Ectodermal cell (in vitro differentiated cells): ENCODE results near the gene RAB31.

Experiments
- H3K27ac ChIP-seq: 2 replicates; pipeline ENCODE4 v1.7.0; 2013; ENCODE audit warnings: mild to moderate bottlenecking, low read depth, low read length; ENCODE audit not compliant: insufficient read depth, poor library complexity, severe bottlenecking
- H3K27me3 ChIP-seq: 2 replicates; pipeline ENCODE4 v1.7.0; 2013; ENCODE audit warnings: mild to moderate bottlenecking, low read length; ENCODE audit not compliant: insufficient read depth, control insufficient read depth, poor library complexity, severe bottlenecking
- H3K36me3 ChIP-seq: one replicate; pipeline ENCODE4 v1.7.0; 2013; ENCODE audit warnings: low read length; ENCODE audit not compliant: control insufficient read depth, insufficient read depth
- H3K4me1 ChIP-seq: one replicate; pipeline ENCODE4 v1.7.0; 2013; ENCODE audit warnings: low read length; ENCODE audit not compliant: control insufficient read depth, insufficient read depth
- H3K4me3 ChIP-seq: 2 replicates; pipeline ENCODE4 v1.7.0; 2013; ENCODE audit warnings: low read depth, low read length, control low read depth; ENCODE audit not compliant: insufficient read depth
- H3K9me3 ChIP-seq: 2 replicates; pipeline ENCODE4 v1.7.0; 2013; ENCODE audit warnings: mild to moderate bottlenecking, low read length, moderate library complexity; ENCODE audit not compliant: control insufficient read depth
- WGBS, 2 experiments: methylation state at CpG; one replicate each; pipeline ENCODE4 v1.1.7; 2013; ENCODE audit warnings: missing lambda C conversion rate in 2 of 2; 5-methylcytosine and 5-hydroxymethylcytosine counted together

RAB31 gene

DNA sequence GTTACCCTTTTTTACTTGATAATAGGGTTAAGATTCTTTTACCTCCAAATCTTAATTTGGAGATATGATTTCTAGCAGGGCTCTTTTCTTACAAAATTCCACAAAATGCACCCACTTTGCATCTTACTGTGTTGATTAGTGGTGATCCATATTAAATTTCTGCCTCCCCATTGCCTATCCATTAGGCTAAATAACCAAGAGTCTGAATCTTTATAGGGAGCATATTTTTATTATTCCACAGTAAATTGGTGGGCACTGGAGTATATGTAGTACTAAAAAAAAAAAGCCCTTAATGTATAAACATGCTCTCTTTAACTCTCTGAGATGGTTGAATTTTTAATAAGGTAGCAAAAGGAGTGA is 169.5 kb downstream of the RAB31 start:
- Histone ChIP-seq H3K27ac (no peak overlapping the region), H3K9me3 (no peaks in the 10 kb centered on the region), H3K27me3 (no peaks in the 10 kb centered on the region), H3K36me3 (no peaks in the 10 kb centered on the region), H3K4me3 (no peak overlapping the region), H3K4me1 (no peaks in the 10 kb centered on the region)

DNA sequence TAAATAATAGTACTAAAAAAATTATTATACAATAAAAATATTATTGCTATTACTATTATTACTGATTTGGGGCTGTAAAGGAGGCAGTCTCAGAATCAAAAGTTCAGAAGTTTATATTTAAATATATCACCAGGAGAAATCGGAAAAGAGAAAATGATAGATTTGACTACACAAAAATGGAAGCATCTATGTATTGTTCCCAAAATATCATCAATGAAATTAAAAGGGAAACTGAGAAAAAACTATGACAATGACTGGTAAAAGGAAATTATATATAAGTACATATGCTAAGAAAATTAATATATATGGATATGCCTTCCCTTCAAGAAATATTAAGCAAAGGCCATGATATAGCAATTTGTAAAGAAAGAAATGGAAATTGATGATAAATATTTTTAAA is 170.0 kb downstream of the RAB31 start:
- WGBS, 2 experiments: 83% methylated on average over 1 of the region's 1 CpG; no CpG with 5 or more reads in 1 of the 2 experiments
- Histone ChIP-seq H3K4me1 (no peaks in the 10 kb centered on the region), H3K9me3 (no peaks in the 10 kb centered on the region), H3K27ac (no peak overlapping the region), H3K27me3 (no peaks in the 10 kb centered on the region), H3K4me3 (no peak overlapping the region), H3K36me3 (no peaks in the 10 kb centered on the region)

DNA sequence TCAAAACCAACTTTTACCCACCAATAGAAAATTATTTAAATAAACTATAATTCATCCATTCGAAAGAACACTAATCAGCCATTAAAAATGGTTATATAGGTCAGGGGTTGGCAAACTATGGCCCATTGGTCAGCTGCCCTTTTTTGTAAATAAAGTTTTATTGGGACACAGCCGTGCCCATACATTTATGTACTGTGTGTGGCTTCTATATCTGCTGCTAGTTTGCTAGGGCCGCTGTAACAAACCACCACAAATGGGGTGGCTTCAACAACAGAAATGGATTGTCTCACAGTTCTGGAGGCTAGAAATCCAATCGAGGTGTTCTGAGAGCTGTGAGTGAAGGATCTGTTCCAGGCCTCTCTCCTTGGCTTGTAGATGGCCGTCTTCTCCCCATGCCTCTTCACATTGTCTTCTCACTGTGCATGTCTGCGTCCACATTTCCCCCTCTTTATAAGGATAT is 170.7 kb downstream of the RAB31 start:
- no peaks in the 10 kb centered on the region for H3K9me3 ChIP-seq
- no peak overlapping the region for H3K4me3 ChIP-seq
- H3K4me1 ChIP-seq: no peaks in the 10 kb centered on the region
- no peaks in the 10 kb centered on the region for H3K36me3 ChIP-seq
- H3K27me3 ChIP-seq: no peaks in the 10 kb centered on the region
- H3K27ac ChIP-seq: no peak overlapping the region
- WGBS, 2 experiments: 93 to 94% methylated on average over 6 of the region's 6 CpGs

DNA sequence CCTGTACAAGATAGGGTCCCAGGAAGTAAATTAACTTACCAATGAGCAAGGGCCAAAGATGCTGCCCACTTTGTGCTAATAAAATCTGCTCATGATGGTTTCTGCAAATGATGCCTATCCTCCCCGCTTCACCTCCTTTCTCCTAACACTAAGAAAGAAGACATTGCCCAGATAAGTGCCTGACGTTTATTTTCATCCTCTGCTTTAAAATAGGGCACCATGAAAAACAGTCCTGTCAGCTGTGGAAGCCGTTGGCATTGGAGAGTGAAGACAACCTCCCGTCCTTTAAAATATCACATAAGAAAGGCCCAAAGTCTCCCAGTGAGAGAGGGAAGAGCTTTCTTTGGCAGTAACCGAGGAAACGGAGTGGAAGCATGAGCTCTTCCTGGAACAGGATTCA is 176.0 kb downstream of the RAB31 start:
- Histone ChIP-seq H3K9me3 (no peaks in the 10 kb centered on the region), H3K4me3 (no peak overlapping the region), H3K27me3 (no peaks in the 10 kb centered on the region), H3K36me3 (no peaks in the 10 kb centered on the region), H3K4me1 (no peaks in the 10 kb centered on the region), H3K27ac (no peak overlapping the region)
- 83 to 89% methylated on average over 6 of the region's 6 CpGs for WGBS, 2 experiments

DNA sequence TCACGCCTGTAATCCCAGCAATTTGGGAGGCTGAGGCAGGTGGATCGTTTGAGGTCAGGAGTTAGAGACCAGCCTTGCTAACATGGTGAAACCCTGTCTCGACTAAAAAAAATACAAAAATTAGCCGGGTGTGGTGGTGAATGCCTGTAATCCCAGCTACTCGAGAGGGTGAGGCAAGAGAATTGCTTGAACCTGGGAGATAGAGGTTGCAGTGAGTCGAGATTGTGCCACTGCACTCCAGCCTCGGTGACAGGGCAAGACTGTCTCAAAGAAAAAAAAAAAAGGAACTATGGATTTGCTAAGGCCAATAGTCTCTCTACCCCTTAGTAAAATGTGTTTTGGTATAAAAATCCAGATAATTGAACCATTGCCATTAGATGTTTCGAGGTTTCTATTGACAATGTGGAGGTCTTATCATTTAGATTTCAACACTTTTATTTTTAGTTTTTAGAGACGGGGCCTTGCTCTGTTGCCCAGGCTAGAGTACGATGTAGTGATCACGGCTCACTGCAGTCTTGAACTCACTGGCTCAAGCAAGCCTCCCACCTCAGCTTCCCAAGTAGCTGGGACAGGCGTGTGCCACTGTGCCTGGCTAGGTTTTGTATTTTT is 176.5 kb downstream of the RAB31 start:
- Histone ChIP-seq H3K27ac (no peak overlapping the region), H3K9me3 (no peaks in the 10 kb centered on the region), H3K4me3 (no peak overlapping the region), H3K27me3 (no peaks in the 10 kb centered on the region), H3K36me3 (no peaks in the 10 kb centered on the region), H3K4me1 (no peaks in the 10 kb centered on the region)
- 93 to 95% methylated on average over 12 of the region's 12 CpGs for WGBS, 2 experiments

DNA sequence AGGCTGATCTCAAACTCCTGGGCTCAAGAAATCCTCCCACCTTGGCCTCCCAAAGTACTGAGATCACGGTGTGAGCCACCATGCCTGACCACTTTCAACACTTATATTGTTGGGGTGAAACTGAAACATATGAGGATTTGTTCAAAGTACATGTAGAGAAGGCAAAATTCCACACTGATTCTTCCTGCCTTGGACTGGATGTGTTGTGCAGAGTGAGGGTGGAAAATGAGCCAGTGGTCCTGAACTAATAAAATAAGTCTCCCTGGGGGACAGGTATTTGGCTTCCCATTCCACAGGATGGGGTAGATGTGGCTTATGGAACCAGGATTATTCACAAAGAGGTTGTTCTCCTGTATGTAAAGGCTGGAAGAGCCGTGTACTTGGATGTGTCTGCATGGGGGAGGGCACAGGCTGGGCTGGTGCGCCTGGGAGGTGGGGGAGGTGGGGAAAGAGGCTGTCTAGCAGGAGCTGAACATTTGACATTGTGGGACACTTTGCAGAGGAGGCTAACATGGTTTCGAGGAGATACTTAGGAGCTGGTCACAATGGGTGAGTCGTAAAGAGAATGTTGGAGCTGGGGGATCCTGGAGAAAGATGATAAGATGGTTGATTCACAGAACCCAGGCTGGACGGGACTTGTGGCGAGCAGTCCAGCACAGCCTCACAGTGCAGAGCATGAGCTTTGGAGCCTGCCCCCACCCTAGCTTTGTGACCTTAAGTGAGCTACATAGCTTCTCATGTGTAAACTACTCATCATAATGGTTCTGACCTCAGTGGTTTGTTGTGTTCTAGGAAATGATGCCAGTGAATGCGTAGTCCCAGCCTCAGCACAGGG is 177.3 kb downstream of the RAB31 start, which contains the start of gene TXNDC2:
Gene TXNDC2, plus strand, starts transcription at position 804 of the 835 bp plus-strand sequence. CDS start 708 bp downstream, outside the sequence.
- H3K4me3 ChIP-seq: no peak within 1 kb of the TSS
- H3K27me3 ChIP-seq: no peaks in the 10 kb centered on the region
- 90 to 92% methylated on average over 8 of the region's 8 CpGs for WGBS, 2 experiments
- H3K27ac ChIP-seq: no peak within 1 kb of the TSS
- no peaks in the 10 kb centered on the region for H3K9me3 ChIP-seq
- H3K36me3 ChIP-seq: no peaks in the 10 kb centered on the region
- H3K4me1 ChIP-seq: no peaks in the 10 kb centered on the region

DNA sequence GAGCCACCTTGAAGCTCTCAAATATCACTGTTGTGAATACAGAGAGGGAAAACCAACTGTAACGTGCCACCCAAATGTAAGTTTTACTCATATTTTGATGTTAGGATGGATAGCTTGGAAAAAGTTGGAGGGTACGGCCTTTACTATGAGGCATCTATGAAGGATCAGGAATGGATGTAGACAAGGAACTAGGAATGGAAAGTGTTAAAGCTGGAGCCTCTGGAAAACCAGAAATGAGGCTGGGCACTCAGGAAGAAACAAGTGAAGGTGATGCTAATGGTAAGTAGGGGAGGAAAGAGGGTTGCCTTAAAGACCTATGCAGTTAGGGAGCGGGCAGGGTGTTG is 177.9 kb downstream of the RAB31 start:
- WGBS, 2 experiments: 97 to 98% methylated on average over 3 of the region's 3 CpGs
- Histone ChIP-seq H3K27ac (no peak overlapping the region), H3K4me1 (no peaks in the 10 kb centered on the region)

DNA sequence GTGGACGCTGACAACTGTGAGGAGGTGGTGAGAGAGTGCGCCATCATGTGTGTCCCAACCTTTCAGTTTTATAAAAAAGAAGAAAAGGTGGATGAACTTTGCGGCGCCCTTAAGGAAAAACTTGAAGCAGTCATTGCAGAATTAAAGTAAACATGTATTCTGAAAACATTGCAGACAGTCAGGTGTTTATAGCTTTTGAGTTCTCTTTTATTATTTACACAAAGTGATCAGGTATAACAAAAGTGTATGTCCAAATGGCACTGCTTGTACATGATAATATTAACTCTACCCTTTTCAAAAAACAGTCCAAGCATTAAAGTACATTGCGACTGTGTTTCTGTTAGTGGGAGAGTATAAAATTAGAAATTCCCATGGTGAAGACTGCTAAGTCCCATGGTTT is 179.9 kb downstream of the RAB31 start:
- Histone ChIP-seq H3K27ac (no peak overlapping the region), H3K36me3 (no peaks in the 10 kb centered on the region), H3K27me3 (no peaks in the 10 kb centered on the region), H3K4me3 (no peak overlapping the region), H3K4me1 (no peaks in the 10 kb centered on the region), H3K9me3 (no peaks in the 10 kb centered on the region)
- 92 to 94% methylated on average over 4 to 5 of the region's 5 CpGs for WGBS, 2 experiments

More for the DNA sequence above, 177.9 kb downstream of the RAB31 start:
- Histone ChIP-seq H3K9me3 (no peaks in the 10 kb centered on the region), H3K27me3 (no peaks in the 10 kb centered on the region), H3K4me3 (no peak overlapping the region), H3K36me3 (no peaks in the 10 kb centered on the region)

DNA sequence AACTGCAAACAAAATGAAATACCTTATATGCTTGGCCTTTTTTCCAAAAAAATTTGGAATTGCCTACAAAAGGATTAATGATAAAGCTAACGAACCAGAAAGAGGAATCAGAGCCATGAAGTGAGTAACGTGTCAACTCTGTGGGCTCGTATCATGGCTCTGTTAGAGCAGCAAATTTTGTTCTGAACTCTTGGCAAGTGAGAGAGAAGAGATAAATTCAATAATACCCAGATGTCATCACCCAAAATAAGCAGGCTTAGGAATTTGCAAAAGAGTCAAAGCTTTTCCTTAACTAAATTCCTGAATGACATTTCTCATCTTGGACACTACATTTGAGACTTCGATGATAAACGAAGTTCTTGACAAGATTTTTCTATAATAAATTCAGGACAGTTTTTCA is 182.1 kb downstream of the RAB31 start:
- WGBS, 2 experiments: 97 to 99% methylated on average over 5 of the region's 5 CpGs
- Histone ChIP-seq H3K27me3 (no peaks in the 10 kb centered on the region), H3K36me3 (no peaks in the 10 kb centered on the region), H3K4me1 (no peaks in the 10 kb centered on the region), H3K27ac (no peak overlapping the region), H3K9me3 (no peaks in the 10 kb centered on the region), H3K4me3 (no peak overlapping the region)

DNA sequence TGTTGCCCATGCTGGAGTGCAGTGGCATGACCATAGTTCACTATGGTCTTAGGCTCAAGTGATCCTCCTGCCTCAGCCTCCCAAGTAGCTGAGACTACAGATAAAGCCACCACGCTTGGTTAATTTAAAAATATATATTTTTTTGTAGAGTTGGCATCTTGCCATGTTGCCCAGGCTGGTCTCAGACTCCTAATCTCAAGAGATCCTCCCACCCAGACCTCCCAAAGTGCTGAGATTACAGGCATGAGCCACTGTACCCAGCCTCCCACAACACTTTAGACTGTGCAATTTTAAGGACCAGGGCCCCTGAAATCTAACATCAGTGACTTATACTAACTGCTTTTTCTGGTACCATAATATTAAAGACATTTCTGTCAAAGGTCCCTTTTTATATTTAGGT is 182.9 kb downstream of the RAB31 start:
- Histone ChIP-seq H3K4me3 (no peak overlapping the region), H3K27ac (no peak overlapping the region), H3K4me1 (no peaks in the 10 kb centered on the region), H3K9me3 (no peaks in the 10 kb centered on the region), H3K27me3 (no peaks in the 10 kb centered on the region), H3K36me3 (no peaks in the 10 kb centered on the region)
- WGBS, 2 experiments: 80% methylated on average over 1 of the region's 1 CpG; no CpG with 5 or more reads in 1 of the 2 experiments
